DND-41 (cell line): Measurements from ENCODE around the gene ADK.

ENCODE experiments used
- ATAC-seq: fragments of 200-7000 bp; cut with Tn5 transposase; 3 replicates; pipeline ENCODE4 v1.9.1; 2021; ENCODE audit warnings: low read depth; ENCODE audit not compliant: insufficient read depth
- DNase-seq: peaks from one replicate; pipeline ENCODE4 v3.0.0-alpha.2; 2020
- H2AFZ ChIP-seq: 2 replicates; pipeline ENCODE4 v1.6.0; 2012; ENCODE audit warnings: low read depth, low read length
- H3K27ac ChIP-seq: 2 replicates; pipeline ENCODE4 v1.5.1; 2012; ENCODE audit warnings: low read length, inconsistent platforms
- H3K27me3 ChIP-seq: fragments of 200-600 bp; sonication (generic); 2 replicates; pipeline ENCODE4 v1.6.0; 2012; ENCODE audit warnings: low read length, mild to moderate bottlenecking, inconsistent platforms; ENCODE audit not compliant: insufficient read depth, poor library complexity
- H3K36me3 ChIP-seq: 2 replicates; pipeline ENCODE4 v1.5.1; 2012; ENCODE audit warnings: low read length, inconsistent platforms; ENCODE audit not compliant: insufficient read depth
- H3K4me1 ChIP-seq: 2 replicates; pipeline ENCODE4 v1.5.1; 2012; ENCODE audit warnings: mild to moderate bottlenecking, low read length; ENCODE audit not compliant: insufficient read depth
- H3K4me2 ChIP-seq: 2 replicates; pipeline ENCODE4 v1.6.0; 2012; ENCODE audit warnings: mild to moderate bottlenecking, moderate library complexity, low read length, inconsistent platforms; ENCODE audit not compliant: insufficient read depth
- H3K4me3 ChIP-seq, 2 experiments: fragments of 200-600 bp in 1 of 2; shearing (Covaris generic) in 1 of 2; 2 replicates each; pipeline ENCODE4 v1.5.1; 2012 to 2016; ENCODE audit warnings: inconsistent platforms in 2 of 2, low read length in 2 of 2, mild to moderate bottlenecking in 2 of 2, low read depth in 1 of 2, moderate library complexity in 1 of 2
- H3K79me2 ChIP-seq: 2 replicates; pipeline ENCODE4 v1.6.0; 2012; ENCODE audit warnings: low read length, inconsistent platforms; ENCODE audit not compliant: insufficient read depth
- H3K9ac ChIP-seq: 2 replicates; pipeline ENCODE4 v1.6.0; 2012; ENCODE audit warnings: low read depth, mild to moderate bottlenecking, inconsistent platforms, low read length, moderate library complexity
- H3K9me3 ChIP-seq: 2 replicates; pipeline ENCODE4 v1.5.1; 2012; ENCODE audit warnings: low read length, moderate library complexity, mild to moderate bottlenecking, inconsistent platforms; ENCODE audit not compliant: insufficient read depth, severe bottlenecking
- H4K20me1 ChIP-seq: 2 replicates; pipeline ENCODE4 v1.6.0; 2012; ENCODE audit warnings: low read length; ENCODE audit not compliant: insufficient read depth
- CTCF ChIP-seq: IDR thresholded peaks from 2 replicates; pipeline ENCODE4 v1.5.1; 2012; ENCODE audit warnings: borderline replicate concordance, low read length, moderate library complexity, mild to moderate bottlenecking; ENCODE audit not compliant: poor library complexity, severe bottlenecking; ENCODE audit errors: extremely low read depth
- EZH2 ChIP-seq: IDR thresholded peaks from 3 replicates; pipeline ENCODE4 v1.6.1; 2012; ENCODE audit warnings: borderline replicate concordance, low read depth, mild to moderate bottlenecking, moderate library complexity, low read length, inconsistent platforms; ENCODE audit not compliant: severe bottlenecking

The ADK gene

GRCh38 chr10:74227697-74228424 lies 76.8 kb downstream of the ADK start:
- Histone ChIP-seq H3K4me3 (no peak overlapping the region), H4K20me1 (no peaks in the 10 kb centered on the region), H3K27ac (no peak overlapping the region), H2AFZ (no peak overlapping the region), H3K79me2 (no peaks in the 10 kb centered on the region), H3K9me3 (no peaks in the 10 kb centered on the region), H3K36me3 (no peaks in the 10 kb centered on the region), H3K4me1 (peaks cover 17% of the 10 kb centered on the region), H3K27me3 (no peaks in the 10 kb centered on the region), H3K4me2 (no peak overlapping the region), H3K9ac (no peak overlapping the region)
- DNase-seq (no peak), ATAC-seq (peak; percentile 64; the same call in 2 of the 3 replicates)
- TF ChIP-seq EZH2 (no peak), CTCF (no peak)

GRCh38 chr10:74231375-74231774 lies 80.4 kb downstream of the ADK start:
- Histone ChIP-seq H3K79me2 (no peaks in the 10 kb centered on the region), H3K9me3 (no peaks in the 10 kb centered on the region), H3K9ac (no peak overlapping the region), H2AFZ (no peak overlapping the region), H3K27ac (no peak overlapping the region), H3K4me3 (no peak overlapping the region), H3K4me1 (peaks cover 17% of the 10 kb centered on the region), H3K27me3 (no peaks in the 10 kb centered on the region), H4K20me1 (no peaks in the 10 kb centered on the region), H3K4me2 (no peak overlapping the region), H3K36me3 (no peaks in the 10 kb centered on the region)
- no peak for DNase-seq
- TF ChIP-seq CTCF = no peak
- TF ChIP-seq EZH2 = no peak
- ATAC-seq = no peak

- Histone ChIP-seq H3K27me3 (no peaks in the 10 kb centered on the region), H3K79me2 (no peaks in the 10 kb centered on the region), H4K20me1 (no peaks in the 10 kb centered on the region), H2AFZ (no peak overlapping the region), H3K9ac (no peak overlapping the region), H3K4me1 (peaks cover under 1% of the 10 kb centered on the region; the same call in 1 of the 2 replicates), H3K36me3 (no peaks in the 10 kb centered on the region), H3K9me3 (no peaks in the 10 kb centered on the region), H3K27ac (no peak overlapping the region), H3K4me3 (no peak overlapping the region), H3K4me2 (no peak overlapping the region)
- DNase-seq (no peak), ATAC-seq (no peak)
- TF ChIP-seq EZH2 (no peak), CTCF (no peak)
These were observed 82.3 kb downstream of the ADK start for GRCh38 chr10:74233281-74233680.

- no peaks in the 10 kb centered on the region for H3K79me2 ChIP-seq
- H3K4me2 ChIP-seq = no peak overlapping the region
- H3K27me3 ChIP-seq = no peaks in the 10 kb centered on the region
- H4K20me1 ChIP-seq = no peaks in the 10 kb centered on the region
- H3K4me3 ChIP-seq = no peak overlapping the region
- no peak for DNase-seq
- H2AFZ ChIP-seq = no peak overlapping the region
- no peak overlapping the region for H3K27ac ChIP-seq
- no peaks in the 10 kb centered on the region for H3K4me1 ChIP-seq
- no peak overlapping the region for H3K9ac ChIP-seq
- no peak for ATAC-seq
- no peaks in the 10 kb centered on the region for H3K36me3 ChIP-seq
- no peaks in the 10 kb centered on the region for H3K9me3 ChIP-seq
- TF ChIP-seq CTCF (peak; percentile 30), EZH2 (no peak)
These were observed 83.5 kb downstream of the ADK start for GRCh38 chr10:74234569-74234968.
